Hair follicle dermal papilla cell (primary cell): ENCODE data around the gene GFOD2. TPM values are rescaled to one million over a fixed set of nuclear protein-coding genes. Genes with fewer than 3 reads are reported as not detected.

Source experiments
- total RNA-seq: library from RNA; depleted of rRNA; stranded (reverse); fragments of >200 nt; gene quantifications from 2 replicates; pipeline ENCODE4 v1.2.3, GENCODE V29; 2012

The GFOD2 gene, protein sequence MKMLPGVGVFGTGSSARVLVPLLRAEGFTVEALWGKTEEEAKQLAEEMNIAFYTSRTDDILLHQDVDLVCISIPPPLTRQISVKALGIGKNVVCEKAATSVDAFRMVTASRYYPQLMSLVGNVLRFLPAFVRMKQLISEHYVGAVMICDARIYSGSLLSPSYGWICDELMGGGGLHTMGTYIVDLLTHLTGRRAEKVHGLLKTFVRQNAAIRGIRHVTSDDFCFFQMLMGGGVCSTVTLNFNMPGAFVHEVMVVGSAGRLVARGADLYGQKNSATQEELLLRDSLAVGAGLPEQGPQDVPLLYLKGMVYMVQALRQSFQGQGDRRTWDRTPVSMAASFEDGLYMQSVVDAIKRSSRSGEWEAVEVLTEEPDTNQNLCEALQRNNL
- total RNA-seq = 19.0 and 19.8 TPM in 2 replicates

DNA sequence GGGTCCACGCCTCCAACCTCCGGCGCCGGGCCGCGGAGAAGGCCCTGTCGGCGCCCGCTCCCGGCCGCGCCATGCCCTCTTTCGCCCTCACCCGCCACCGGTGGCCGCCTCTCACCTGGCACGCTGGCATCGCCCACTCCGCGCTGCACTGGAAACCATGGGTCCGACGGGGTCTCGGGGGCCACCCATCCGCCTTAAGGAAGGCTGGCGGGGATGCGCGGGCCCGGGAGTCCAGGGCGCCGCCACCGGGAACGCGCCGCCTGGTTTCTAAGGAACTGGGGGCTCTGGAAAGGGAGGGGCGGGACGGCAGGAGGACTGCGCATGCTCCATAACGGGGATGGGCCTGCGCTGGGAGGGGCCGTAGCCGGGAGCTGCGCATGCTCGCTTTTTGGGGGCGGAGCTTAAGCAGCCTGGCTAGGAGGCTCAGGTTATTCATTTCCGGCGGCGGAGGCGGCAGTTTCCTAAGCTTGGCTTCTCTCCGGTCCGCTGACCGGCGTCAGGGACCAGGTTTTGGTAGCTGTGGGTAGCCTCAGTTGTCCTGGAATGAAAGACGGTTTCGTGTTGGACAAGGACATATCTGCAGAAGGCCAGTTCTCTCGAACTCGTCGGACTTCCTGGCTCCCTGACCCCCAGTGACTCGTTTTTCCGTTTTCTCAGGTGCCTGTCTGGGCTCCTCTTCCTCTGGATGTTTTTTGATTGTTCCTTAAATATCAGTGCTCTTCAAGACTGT is at the start of gene GFOD2:
GFOD2 (minus strand) TSS at position 269 of the 730 bp plus-strand sequence. CDS start 33,601 bp downstream, outside the sequence.

DNA sequence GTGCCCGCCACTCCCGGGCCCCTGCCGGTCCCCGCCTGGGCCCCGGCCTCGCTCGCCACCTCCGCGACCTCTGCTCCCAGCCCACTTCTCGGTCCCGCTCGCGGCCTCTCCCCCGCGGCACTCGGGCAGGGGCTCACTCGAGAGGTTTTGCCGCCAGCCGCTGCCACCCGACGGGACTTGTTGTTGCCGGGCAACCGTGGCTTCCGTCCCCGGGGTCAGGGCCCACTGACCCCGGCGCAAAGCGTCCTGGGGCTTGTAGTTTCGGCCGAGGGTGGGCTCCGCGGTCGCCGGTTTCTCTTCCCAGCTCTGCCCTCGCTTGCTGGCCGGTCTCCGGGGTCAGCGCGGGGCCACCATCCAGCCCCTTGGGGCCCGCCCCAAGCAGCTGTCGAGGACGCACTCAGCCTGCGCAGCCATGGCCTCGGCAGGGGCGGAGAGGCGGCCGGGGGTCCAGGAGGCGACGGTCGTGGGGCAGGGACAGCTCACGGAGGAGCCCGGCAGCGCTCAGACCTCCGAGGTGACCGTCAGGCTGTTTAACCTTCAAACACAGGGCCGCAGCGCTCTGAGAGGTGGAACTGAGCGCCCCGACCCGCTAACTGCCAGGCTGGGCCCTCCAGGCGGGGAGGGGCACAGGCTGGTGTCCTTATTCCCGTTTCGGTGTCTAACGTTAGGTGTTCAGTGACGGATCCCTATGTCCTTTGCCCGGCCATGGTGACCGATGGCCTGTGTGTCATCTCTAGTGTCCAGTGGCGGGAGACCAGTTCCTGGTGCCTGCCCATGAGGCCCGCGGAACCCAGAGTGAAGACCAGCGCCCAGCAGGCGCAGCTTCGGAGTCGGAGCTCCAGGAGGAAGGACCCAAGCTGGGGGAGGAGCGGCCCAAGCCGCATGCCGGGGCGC is 52.3 kb downstream of the GFOD2 start, which contains the start of the genes C16orf86 and ENKD1:
C16orf86 (plus strand) TSS at position 256 of the 894 bp plus-strand sequence; CDS start at position 413, 157 bp downstream.
ENKD1 (minus strand) TSS at position 192 of the 894 bp plus-strand sequence. CDS start 308 bp downstream, outside the sequence.

DNA sequence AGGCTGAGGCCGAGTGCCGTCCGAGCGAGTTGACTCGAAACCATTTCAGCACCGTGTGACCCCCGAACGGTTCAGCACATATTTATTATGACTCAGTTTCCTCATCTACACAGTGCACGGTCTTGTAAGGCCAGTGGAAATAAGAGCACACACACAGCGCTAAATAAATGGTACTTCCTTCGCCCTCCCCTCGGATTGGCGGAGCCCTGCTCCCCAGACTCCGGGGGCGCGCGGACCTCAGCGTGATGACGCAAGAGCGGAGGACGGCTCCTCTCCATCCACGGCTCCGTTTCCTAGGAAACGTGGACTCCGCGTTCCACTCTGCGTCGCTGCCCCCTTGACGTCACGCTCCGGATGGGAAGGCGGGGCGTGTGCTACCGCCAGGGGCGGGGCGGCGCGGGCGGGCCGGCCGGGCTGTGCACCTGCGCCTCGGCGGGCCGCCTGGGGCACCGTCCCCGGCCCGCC is 58.5 kb downstream of the GFOD2 start, which contains the start of gene PARD6A:
PARD6A (plus strand) TSS at position 397 of the 465 bp plus-strand sequence. CDS start 79 bp downstream, outside the sequence.

DNA sequence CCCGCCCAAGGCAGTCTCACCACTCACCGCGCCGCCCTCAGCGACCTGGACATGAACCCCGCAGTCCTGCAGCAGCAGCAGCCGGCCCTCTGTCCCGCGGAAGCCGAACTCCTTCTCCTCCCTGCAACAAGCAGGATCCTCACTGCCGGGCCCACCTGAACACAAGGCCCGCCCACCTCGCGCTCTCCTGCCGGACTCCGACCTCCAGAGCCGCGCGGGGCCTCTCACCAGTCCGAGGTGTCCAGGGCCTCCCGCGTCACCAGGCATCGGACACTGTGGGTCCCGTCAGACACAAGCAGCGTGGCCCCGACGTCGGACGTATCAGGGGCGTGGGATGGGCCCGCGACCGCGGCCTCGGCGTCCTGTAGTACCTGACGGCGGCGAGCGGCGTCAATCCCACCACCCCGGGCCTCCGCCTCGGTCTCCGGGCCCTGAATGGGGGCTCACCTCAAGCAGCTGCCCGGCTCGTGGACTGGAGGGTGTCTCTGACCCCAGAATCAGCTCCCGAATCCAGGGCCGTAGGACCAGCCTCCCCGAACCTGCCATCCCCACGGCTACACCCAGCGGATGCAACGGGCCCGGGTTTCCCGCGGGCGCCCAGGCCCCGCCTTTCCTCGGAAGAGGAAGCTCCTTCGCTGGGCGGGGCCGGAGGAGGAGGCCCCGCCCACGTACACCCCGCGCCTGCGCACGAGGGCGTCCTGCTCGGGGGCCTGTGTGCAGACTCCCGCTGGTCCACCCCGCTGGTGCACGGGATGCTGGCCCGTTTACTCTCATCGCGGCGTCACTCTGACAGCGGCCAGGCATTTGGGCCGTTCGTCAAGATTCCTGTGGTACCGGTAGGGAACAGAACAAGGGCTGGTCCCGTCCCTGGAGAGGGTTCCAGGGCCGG is 59.2 kb downstream of the GFOD2 start, which contains the start of gene ACD:
ACD (minus strand) TSS at position 586 of the 889 bp plus-strand sequence; CDS start at position 546, 40 bp downstream.

Other genes starting within 250 kb of the GFOD2 start
- gene ATP6V0D1, start 238.2 kb downstream of the GFOD2 start, total RNA-seq = 111 and 131 TPM in 2 replicates
- not detected in 2 replicates for gene AGRP, start 235.8 kb downstream of the GFOD2 start, total RNA-seq
- 40.4 and 44.9 TPM in 2 replicates for gene RIPOR1, start 190.5 kb downstream of the GFOD2 start, total RNA-seq
- gene CTCF, start 156.8 kb downstream of the GFOD2 start, total RNA-seq = 23.8 and 27.3 TPM in 2 replicates
- gene CARMIL2, start 74.2 kb downstream of the GFOD2 start, total RNA-seq = under 0.01 and 0.32 TPM in 2 replicates
- gene ACD, start 59.1 kb downstream of the GFOD2 start, total RNA-seq = 12.9 and 16.9 TPM in 2 replicates
- gene PARD6A, start 58.4 kb downstream of the GFOD2 start, total RNA-seq = 0.97 and 1.1 TPM in 2 replicates
- 19.1 and 20.8 TPM in 2 replicates for gene ENKD1, start 52.6 kb downstream of the GFOD2 start, total RNA-seq
- gene C16orf86, start 52.5 kb downstream of the GFOD2 start, total RNA-seq = 5.8 and 12.5 TPM in 2 replicates
- 7.2 and 7.5 TPM in 2 replicates for gene RANBP10, start 87.2 kb upstream of the GFOD2 start, total RNA-seq
- gene TSNAXIP1, start 87.6 kb upstream of the GFOD2 start, total RNA-seq = 0.49 and 1.3 TPM in 2 replicates
- 30.0 and 34.6 TPM in 2 replicates for gene THAP11, start 123.0 kb upstream of the GFOD2 start, total RNA-seq
- 111 and 129 TPM in 2 replicates for gene NUTF2, start 127.6 kb upstream of the GFOD2 start, total RNA-seq
- 35.6 and 36.8 TPM in 2 replicates for gene CENPT, start 128.4 kb upstream of the GFOD2 start, total RNA-seq
- 53.2 and 64.1 TPM in 2 replicates for gene EDC4, start 153.7 kb upstream of the GFOD2 start, total RNA-seq
- not detected in 2 replicates for gene NRN1L, start 165.6 kb upstream of the GFOD2 start, total RNA-seq
- 14.5 and 16.4 TPM in 2 replicates for gene PSKH1, start 173.9 kb upstream of the GFOD2 start, total RNA-seq
- gene CTRL, start 212.5 kb upstream of the GFOD2 start, total RNA-seq = 1.1 and 1.3 TPM in 2 replicates
- gene PSMB10, start 217.5 kb upstream of the GFOD2 start, total RNA-seq = 63.9 and 73.6 TPM in 2 replicates
- gene LCAT, start 224.8 kb upstream of the GFOD2 start, total RNA-seq = 9.6 and 11.2 TPM in 2 replicates
- 82.1 and 92.5 TPM in 2 replicates for gene SLC12A4, start 249.3 kb upstream of the GFOD2 start, total RNA-seq